BE2C (cell line): Measurements from ENCODE around the gene TMEM60.

ENCODE experiments used
- DNase-seq: peaks from one replicate; pipeline ENCODE4 v3.0.0-alpha.2; 2020
- H3K27me3 ChIP-seq: fragments of 250-450 bp; sonication (Bioruptor Pico); 2 replicates; pipeline ENCODE4 v1.5.1; 2020; ENCODE audit warnings: mild to moderate bottlenecking
- H3K36me3 ChIP-seq: fragments of 250-450 bp; sonication (Bioruptor Pico); 2 replicates; pipeline ENCODE4 v1.5.1; 2020; ENCODE audit warnings: mild to moderate bottlenecking
- H3K4me1 ChIP-seq: fragments of 250-450 bp; sonication (Bioruptor Pico); 2 replicates; pipeline ENCODE4 v1.5.1; 2020
- H3K4me3 ChIP-seq: 2 replicates; pipeline ENCODE4 v1.5.1; 2011; ENCODE audit warnings: low read depth, low read length
- H3K9me3 ChIP-seq: fragments of 250-450 bp; sonication (Bioruptor Pico); 2 replicates; pipeline ENCODE4 v1.5.1; 2020
- CTCF ChIP-seq: IDR thresholded peaks from 2 replicates; pipeline ENCODE4 v1.5.1; 2012; ENCODE audit warnings: mild to moderate bottlenecking, low read depth, low read length

TMEM60 gene

DNA sequence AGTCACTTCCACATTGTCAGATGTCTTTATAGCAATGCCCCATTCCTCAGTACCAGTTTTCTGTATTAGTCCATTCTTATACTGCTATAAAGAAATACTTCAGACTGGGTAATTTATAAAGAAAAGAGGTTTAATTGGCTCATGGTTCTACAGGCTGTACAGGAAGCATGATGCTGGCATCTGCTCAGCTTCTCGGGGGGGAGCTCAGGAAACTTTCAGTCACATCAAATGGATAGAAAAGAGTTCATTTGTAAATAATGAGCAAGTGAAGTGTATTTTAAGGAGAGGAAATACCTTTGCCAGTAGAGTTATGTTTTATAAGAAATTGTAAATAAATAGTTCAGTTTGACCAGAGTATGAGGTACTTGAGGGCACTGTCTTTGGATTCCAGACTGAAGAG lies 50.5 kb downstream of the TMEM60 start:
- Histone ChIP-seq H3K27me3 (no peaks in the 10 kb centered on the region), H3K9me3 (no peaks in the 10 kb centered on the region), H3K4me3 (no peak overlapping the region), H3K4me1 (peaks cover 13% of the 10 kb centered on the region), H3K36me3 (peaks cover 21% of the 10 kb centered on the region)
- no peak for DNase-seq
- no peak for TF ChIP-seq CTCF

DNA sequence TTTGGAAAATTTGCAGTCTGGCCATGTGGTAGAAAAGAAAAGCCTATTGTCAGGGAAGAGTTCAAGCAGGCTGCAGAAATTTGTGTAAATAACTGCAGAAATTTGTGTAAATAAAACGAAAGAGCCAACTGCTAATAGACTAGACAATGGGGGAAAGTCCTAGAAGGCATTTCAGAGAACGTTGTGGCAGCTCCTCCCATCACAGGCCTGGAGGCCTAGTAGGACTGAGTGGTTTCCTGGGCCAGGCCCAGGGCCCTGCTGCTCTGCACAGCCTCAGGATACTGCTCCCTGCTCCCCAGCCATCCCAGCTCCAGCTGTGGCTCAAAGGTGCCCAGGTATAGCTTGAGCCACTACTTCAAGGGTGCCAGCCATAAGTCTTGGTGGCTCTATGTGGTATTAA lies 51.1 kb downstream of the TMEM60 start:
- H3K4me3 ChIP-seq, result no peak overlapping the region
- peaks cover 8% of the 10 kb centered on the region for H3K4me1 ChIP-seq
- TF ChIP-seq CTCF, result no peak
- no peaks in the 10 kb centered on the region for H3K9me3 ChIP-seq
- H3K27me3 ChIP-seq, result no peaks in the 10 kb centered on the region
- peaks cover 19% of the 10 kb centered on the region for H3K36me3 ChIP-seq
- DNase-seq, result no peak

DNA sequence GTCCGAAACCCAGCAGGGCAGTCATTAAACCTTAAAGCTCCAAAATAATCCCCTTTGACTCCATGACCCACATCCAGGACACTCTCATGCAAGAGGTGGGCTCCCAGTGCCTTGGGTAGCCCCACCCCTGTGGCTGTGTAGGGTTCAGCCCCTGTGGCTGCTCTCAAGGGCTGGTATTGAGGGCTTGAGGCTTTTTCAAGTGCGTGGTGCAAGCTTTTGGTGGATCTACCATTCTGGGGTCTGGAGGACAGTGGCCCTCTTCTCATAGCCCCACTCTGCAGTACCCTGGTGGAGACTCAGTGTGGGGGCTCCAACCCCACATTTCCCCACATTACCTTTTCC lies 51.4 kb downstream of the TMEM60 start:
- no peak for DNase-seq
- no peak for TF ChIP-seq CTCF
- Histone ChIP-seq H3K9me3 (no peaks in the 10 kb centered on the region), H3K27me3 (no peaks in the 10 kb centered on the region), H3K4me3 (no peak overlapping the region), H3K36me3 (peaks cover 19% of the 10 kb centered on the region), H3K4me1 (peaks cover 4% of the 10 kb centered on the region)

DNA sequence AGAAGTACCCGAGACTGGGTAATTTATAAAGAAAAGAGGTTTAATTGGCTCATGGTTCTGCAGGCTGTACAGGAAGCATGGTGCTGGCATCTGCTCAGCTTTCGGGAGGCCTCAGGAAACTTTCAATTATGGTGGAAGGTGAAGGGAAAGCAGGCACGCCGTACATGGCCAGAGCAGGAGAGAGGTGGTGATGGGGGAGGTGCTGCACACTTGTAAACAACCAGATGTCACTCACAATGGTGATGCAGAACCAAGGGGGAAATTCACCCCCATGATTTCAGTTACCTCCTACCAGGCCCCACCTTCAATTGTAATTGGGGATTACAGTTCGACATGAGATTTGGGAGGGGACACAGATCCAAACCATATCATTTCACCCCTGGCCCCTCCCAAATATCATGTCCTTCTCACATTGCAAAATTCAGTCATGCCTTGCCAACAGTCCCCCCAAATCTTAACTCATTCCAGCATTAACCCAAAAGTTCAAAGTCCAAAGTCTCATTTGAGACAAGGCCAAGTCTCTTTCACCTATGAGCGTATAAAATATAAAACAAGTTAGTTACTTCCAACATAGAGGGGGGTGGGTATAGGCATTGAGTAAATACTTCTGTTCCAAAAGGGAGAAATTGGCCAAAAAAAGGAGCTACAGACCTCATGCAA lies 51.9 kb downstream of the TMEM60 start:
- no peak for TF ChIP-seq CTCF
- peaks cover 19% of the 10 kb centered on the region for H3K36me3 ChIP-seq
- no peaks in the 10 kb centered on the region for H3K27me3 ChIP-seq
- no peak overlapping the region for H3K4me3 ChIP-seq
- H3K9me3 ChIP-seq, result no peaks in the 10 kb centered on the region
- no peak for DNase-seq
- peaks cover under 1% of the 10 kb centered on the region; the same call in 1 of the 2 replicates for H3K4me1 ChIP-seq

DNA sequence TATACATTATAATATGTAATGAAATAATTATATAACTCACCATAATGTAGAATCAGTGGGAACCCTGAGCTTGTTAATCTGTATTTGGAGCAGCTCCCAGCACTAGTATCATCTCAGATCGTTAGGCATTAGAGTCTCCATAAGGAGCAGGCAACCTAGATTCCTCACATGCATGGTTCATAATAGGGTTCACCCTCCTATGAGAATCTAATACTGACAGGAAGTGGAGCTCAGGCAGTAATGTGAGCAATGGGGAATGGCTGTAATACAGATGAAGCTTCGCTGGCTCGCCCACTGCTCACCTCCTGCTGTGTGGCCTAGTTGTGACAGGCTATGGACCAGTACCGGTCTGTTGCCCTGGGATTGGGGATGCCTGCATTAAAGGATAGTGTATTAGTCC lies 52.5 kb downstream of the TMEM60 start:
- no peak for TF ChIP-seq CTCF
- Histone ChIP-seq H3K36me3 (peaks cover 19% of the 10 kb centered on the region), H3K27me3 (no peaks in the 10 kb centered on the region), H3K4me3 (no peak overlapping the region), H3K4me1 (no peaks in the 10 kb centered on the region), H3K9me3 (no peaks in the 10 kb centered on the region)
- no peak for DNase-seq
